A549 (cell line): ENCODE data around the gene NAT8L.

ENCODE experiments used
- BCL3 ChIP-seq: fragments of >200 bp; sonication (Bioruptor Twin); formaldehyde crosslinking; IDR thresholded peaks from 3 replicates; pipeline ENCODE4 v1.6.1; 2016
- CBX2 ChIP-seq: fragments of 200-600 bp; sonication (generic); IDR thresholded peaks from 2 replicates; pipeline ENCODE4 v1.6.1; 2016; ENCODE audit warnings: low read depth, mild to moderate bottlenecking, borderline replicate concordance
- MAZ ChIP-seq: fragments of 150-350 bp; IDR thresholded peaks from 2 replicates; pipeline ENCODE4 v1.6.1; 2014; ENCODE audit warnings: antibody characterized with exemption, low read depth, low read length, borderline replicate concordance
- NR3C1 ChIP-seq: fragments of >200 bp; sonication (Bioruptor Twin); formaldehyde crosslinking; IDR thresholded peaks from 3 replicates; pipeline ENCODE4 v1.6.1; 2017
- PBX3 ChIP-seq: IDR thresholded peaks from 2 replicates; pipeline ENCODE4 v1.6.1; 2012
- RCOR1 ChIP-seq: fragments of 150-350 bp; IDR thresholded peaks from 2 replicates; pipeline ENCODE4 v1.6.1; 2014; ENCODE audit warnings: antibody characterized with exemption, low read length, low read depth
- TF ChIP-seq, protein P1 (sequence below): fragments of >200 bp; sonication (Bioruptor Twin); formaldehyde crosslinking; IDR thresholded peaks from 3 replicates; pipeline ENCODE4 v1.5.1; 2016
- TF ChIP-seq, protein P2 (sequence below): fragments of 200-600 bp; sonication (generic); IDR thresholded peaks from 2 replicates; pipeline ENCODE4 v1.6.1; 2016; ENCODE audit warnings: antibody characterized with exemption, mild to moderate bottlenecking, moderate library complexity

DNA sequence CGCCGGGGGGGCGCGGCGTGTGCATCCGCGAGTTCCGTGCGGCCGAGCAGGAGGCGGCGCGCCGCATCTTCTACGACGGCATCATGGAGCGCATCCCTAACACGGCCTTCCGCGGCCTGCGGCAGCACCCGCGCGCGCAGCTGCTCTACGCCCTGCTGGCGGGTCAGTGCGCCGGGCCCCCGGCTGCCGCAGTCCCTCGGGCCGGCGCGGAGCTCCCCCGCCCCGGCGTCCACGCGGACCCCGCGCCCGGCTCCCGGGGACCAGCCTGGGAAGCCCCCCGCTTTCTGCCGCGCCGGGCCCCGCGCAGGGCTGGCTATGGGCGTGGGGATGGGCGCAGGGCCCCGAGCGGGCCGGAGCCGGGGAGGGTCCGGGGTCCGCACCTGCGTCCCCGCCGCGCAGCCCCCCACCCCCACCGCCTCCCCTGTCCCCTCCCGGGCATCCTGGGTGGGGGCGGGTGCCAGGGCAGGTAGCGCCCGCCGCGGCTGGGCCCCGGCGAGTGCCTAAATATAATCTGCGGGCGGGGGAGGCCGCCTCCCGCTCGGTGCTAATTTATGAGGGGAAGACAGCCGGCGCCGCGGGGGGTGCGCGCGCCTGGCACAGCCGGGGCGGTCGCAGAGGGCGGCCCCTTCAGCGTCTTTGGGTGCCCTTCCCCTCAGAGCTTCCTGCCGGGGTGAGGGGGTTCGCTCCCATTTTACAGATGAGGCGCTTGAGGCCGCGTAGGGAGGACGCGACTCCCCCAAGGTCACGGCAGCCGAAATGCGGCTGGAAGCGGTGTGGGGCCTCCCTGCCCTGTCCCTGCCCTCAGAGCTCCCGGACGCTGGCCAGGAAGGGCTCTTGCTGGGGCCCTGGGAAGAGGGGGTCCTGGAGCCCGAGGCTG is 837 bp downstream of the NAT8L start:
- TF ChIP-seq, protein P1, sequence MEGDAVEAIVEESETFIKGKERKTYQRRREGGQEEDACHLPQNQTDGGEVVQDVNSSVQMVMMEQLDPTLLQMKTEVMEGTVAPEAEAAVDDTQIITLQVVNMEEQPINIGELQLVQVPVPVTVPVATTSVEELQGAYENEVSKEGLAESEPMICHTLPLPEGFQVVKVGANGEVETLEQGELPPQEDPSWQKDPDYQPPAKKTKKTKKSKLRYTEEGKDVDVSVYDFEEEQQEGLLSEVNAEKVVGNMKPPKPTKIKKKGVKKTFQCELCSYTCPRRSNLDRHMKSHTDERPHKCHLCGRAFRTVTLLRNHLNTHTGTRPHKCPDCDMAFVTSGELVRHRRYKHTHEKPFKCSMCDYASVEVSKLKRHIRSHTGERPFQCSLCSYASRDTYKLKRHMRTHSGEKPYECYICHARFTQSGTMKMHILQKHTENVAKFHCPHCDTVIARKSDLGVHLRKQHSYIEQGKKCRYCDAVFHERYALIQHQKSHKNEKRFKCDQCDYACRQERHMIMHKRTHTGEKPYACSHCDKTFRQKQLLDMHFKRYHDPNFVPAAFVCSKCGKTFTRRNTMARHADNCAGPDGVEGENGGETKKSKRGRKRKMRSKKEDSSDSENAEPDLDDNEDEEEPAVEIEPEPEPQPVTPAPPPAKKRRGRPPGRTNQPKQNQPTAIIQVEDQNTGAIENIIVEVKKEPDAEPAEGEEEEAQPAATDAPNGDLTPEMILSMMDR = no peak
- TF ChIP-seq RCOR1 (no peak), BCL3 (no peak), MAZ (no peak), CBX2 (no peak), NR3C1 (no peak), PBX3 (no peak)
- TF ChIP-seq, protein P2, sequence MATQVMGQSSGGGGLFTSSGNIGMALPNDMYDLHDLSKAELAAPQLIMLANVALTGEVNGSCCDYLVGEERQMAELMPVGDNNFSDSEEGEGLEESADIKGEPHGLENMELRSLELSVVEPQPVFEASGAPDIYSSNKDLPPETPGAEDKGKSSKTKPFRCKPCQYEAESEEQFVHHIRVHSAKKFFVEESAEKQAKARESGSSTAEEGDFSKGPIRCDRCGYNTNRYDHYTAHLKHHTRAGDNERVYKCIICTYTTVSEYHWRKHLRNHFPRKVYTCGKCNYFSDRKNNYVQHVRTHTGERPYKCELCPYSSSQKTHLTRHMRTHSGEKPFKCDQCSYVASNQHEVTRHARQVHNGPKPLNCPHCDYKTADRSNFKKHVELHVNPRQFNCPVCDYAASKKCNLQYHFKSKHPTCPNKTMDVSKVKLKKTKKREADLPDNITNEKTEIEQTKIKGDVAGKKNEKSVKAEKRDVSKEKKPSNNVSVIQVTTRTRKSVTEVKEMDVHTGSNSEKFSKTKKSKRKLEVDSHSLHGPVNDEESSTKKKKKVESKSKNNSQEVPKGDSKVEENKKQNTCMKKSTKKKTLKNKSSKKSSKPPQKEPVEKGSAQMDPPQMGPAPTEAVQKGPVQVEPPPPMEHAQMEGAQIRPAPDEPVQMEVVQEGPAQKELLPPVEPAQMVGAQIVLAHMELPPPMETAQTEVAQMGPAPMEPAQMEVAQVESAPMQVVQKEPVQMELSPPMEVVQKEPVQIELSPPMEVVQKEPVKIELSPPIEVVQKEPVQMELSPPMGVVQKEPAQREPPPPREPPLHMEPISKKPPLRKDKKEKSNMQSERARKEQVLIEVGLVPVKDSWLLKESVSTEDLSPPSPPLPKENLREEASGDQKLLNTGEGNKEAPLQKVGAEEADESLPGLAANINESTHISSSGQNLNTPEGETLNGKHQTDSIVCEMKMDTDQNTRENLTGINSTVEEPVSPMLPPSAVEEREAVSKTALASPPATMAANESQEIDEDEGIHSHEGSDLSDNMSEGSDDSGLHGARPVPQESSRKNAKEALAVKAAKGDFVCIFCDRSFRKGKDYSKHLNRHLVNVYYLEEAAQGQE = no peak
